NCI-H2107 treated with DMSO at 0.1 percent for 48 hours (cell line): ENCODE measurements around the gene DEDD2.
A peak's percentile ranks its signal among the peaks of the same experiment; 100 is the strongest.

Experiments used
- DNase-seq: peaks from one replicate; lab custom pipeline; 2025; ENCODE audit not compliant: unreplicated experiment; lab: John Stamatoyannopoulos, UW

DEDD2 gene

DNA sequence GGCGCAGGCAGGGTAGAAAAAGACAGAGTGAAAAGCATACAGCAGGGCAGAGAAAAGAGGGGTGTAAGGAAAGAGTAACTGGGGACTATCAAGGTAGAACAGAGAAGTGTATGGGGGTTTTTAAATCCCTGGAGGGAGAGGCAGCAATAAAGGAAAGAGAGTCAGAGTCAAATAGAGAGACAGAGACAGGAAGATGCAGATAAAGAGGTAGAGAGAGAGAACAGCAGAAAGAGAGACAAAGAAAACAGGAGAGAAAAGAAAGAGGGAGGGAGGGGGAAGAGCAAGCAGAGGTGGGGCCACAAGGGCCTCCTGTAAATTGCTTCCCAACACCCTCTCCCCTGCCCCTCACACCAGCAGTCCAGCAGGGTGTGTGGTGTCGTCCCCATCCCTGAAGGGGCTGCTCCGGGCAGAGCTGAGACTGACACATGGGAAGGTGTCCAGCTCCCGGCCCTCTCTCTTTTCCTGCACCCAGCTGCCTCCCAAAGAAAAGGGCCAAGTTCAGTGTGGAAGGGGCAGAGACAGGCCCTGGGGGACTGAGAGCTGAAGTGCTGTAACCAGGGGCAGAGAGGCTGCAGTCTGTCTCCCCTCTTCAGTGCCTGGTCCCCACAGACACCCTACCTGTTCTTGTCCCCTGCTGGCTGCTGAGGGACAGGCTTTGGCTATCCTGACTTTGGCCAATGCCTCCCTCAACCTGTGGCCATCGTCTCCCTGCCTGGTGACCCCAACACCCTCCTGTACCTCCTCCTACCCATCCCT, 67.9 kb downstream of the DEDD2 start:
- DNase-seq: peak; percentile 7
